Loucy (cell line): ENCODE measurements around the gene LAPTM5.
A peak's percentile ranks its signal among the peaks of the same experiment; 100 is the strongest.

Experiments used
- H2AFZ ChIP-seq: fragments of 200-600 bp; sonication (generic); 2 replicates; pipeline ENCODE4 v1.6.0; 2016; ENCODE audit warnings: antibody characterized with exemption, mild to moderate bottlenecking, low read length, moderate library complexity
- H3F3A ChIP-seq: fragments of 200-600 bp; 2 replicates; pipeline ENCODE4 v1.6.0; 2016; ENCODE audit warnings: antibody characterized with exemption, low read depth, mild to moderate bottlenecking
- H3K27me3 ChIP-seq: fragments of 200-600 bp; sonication (generic); 2 replicates; pipeline ENCODE4 v1.6.1; 2014; ENCODE audit warnings: low read length, mild to moderate bottlenecking; ENCODE audit not compliant: insufficient read depth, poor library complexity, severe bottlenecking
- H3K36me3 ChIP-seq: fragments of 200-600 bp; sonication (generic); 2 replicates; pipeline ENCODE4 v1.6.1; 2016; ENCODE audit warnings: low read length; ENCODE audit not compliant: insufficient read depth
- H3K4me1 ChIP-seq: fragments of 200-600 bp; sonication (generic); 2 replicates; pipeline ENCODE4 v1.5.1; 2014; ENCODE audit warnings: low read length, mild to moderate bottlenecking; ENCODE audit not compliant: insufficient read depth, poor library complexity, severe bottlenecking
- H3K4me2 ChIP-seq: fragments of 200-600 bp; sonication (generic); 2 replicates; pipeline ENCODE4 v1.6.0; 2014; ENCODE audit warnings: antibody characterized with exemption, low read length, low read depth, mild to moderate bottlenecking; ENCODE audit not compliant: poor library complexity, severe bottlenecking
- H3K4me3 ChIP-seq: fragments of 200-600 bp; sonication (generic); 2 replicates; pipeline ENCODE4 v1.5.1; 2014; ENCODE audit warnings: low read length, mild to moderate bottlenecking, mixed read lengths; ENCODE audit not compliant: poor library complexity, severe bottlenecking
- H3K79me2 ChIP-seq: fragments of 200-600 bp; sonication (generic); 2 replicates; pipeline ENCODE4 v1.6.1; 2014; ENCODE audit warnings: low read length; ENCODE audit not compliant: insufficient read depth
- H3K9ac ChIP-seq: fragments of 200-600 bp; sonication (generic); 2 replicates; pipeline ENCODE4 v1.6.0; 2014; ENCODE audit warnings: mild to moderate bottlenecking, low read depth, low read length, moderate library complexity; ENCODE audit not compliant: poor library complexity, severe bottlenecking
- H3K9me2 ChIP-seq: fragments of 200-600 bp; sonication (generic); replicated peaks from 2 replicates; pipeline ENCODE4 v1.6.1; 2016; ENCODE audit warnings: low read depth, low read length, mixed read lengths
- H3K9me3 ChIP-seq: fragments of 200-600 bp; sonication (generic); 2 replicates; pipeline ENCODE4 v1.6.1; 2014; ENCODE audit warnings: mild to moderate bottlenecking, antibody characterized with exemption, low read length, low read depth; ENCODE audit not compliant: insufficient read depth
- H4K20me1 ChIP-seq: fragments of 200-600 bp; sonication (generic); 2 replicates; pipeline ENCODE4 v1.6.0; 2014; ENCODE audit warnings: antibody characterized with exemption, low read length, mild to moderate bottlenecking; ENCODE audit not compliant: insufficient read depth, poor library complexity, severe bottlenecking
- EZH2phosphoT487 ChIP-seq: fragments of 200-600 bp; IDR thresholded peaks from 2 replicates; pipeline ENCODE4 v1.6.1; 2018; ENCODE audit warnings: antibody characterized with exemption, mild to moderate bottlenecking, moderate library complexity, borderline replicate concordance
- TF ChIP-seq, protein P1 (sequence below): fragments of 200-600 bp; sonication (generic); conservative IDR thresholded peaks from 2 replicates; pipeline ENCODE4 v1.5.1; 2014; ENCODE audit warnings: mild to moderate bottlenecking, antibody characterized with exemption, low read length

Gene LAPTM5

DNA sequence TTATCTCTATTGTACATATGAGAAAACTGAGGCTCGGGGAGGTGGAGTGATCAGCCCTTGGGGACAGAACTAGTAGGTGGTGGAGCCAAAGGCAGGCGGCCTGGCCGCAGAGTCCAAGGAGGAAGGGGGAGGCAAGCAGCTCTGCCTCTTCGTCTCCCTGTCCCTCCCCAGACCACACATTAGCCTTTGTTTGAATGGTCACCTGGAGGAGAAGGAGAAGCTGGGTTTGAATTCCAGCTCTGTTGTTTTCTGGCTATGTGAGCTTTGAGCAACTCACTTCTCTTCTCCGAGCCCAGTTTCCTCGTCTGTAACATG is 21.4 kb upstream of the LAPTM5 start:
- Histone ChIP-seq H3K9ac (no peak overlapping the region), H3K4me2 (no peak overlapping the region), H3F3A (no peaks in the 10 kb centered on the region), H3K27me3 (no peaks in the 10 kb centered on the region), H3K4me3 (no peak overlapping the region), H2AFZ (no peak overlapping the region), H3K9me3 (no peaks in the 10 kb centered on the region), H4K20me1 (no peaks in the 10 kb centered on the region), H3K79me2 (no peaks in the 10 kb centered on the region), H3K36me3 (no peaks in the 10 kb centered on the region), H3K9me2 (no peaks in the 10 kb centered on the region), H3K4me1 (peaks cover 5% of the 10 kb centered on the region)
- TF ChIP-seq, protein P1, sequence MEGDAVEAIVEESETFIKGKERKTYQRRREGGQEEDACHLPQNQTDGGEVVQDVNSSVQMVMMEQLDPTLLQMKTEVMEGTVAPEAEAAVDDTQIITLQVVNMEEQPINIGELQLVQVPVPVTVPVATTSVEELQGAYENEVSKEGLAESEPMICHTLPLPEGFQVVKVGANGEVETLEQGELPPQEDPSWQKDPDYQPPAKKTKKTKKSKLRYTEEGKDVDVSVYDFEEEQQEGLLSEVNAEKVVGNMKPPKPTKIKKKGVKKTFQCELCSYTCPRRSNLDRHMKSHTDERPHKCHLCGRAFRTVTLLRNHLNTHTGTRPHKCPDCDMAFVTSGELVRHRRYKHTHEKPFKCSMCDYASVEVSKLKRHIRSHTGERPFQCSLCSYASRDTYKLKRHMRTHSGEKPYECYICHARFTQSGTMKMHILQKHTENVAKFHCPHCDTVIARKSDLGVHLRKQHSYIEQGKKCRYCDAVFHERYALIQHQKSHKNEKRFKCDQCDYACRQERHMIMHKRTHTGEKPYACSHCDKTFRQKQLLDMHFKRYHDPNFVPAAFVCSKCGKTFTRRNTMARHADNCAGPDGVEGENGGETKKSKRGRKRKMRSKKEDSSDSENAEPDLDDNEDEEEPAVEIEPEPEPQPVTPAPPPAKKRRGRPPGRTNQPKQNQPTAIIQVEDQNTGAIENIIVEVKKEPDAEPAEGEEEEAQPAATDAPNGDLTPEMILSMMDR = no peak
- TF ChIP-seq EZH2phosphoT487 = no peak

DNA sequence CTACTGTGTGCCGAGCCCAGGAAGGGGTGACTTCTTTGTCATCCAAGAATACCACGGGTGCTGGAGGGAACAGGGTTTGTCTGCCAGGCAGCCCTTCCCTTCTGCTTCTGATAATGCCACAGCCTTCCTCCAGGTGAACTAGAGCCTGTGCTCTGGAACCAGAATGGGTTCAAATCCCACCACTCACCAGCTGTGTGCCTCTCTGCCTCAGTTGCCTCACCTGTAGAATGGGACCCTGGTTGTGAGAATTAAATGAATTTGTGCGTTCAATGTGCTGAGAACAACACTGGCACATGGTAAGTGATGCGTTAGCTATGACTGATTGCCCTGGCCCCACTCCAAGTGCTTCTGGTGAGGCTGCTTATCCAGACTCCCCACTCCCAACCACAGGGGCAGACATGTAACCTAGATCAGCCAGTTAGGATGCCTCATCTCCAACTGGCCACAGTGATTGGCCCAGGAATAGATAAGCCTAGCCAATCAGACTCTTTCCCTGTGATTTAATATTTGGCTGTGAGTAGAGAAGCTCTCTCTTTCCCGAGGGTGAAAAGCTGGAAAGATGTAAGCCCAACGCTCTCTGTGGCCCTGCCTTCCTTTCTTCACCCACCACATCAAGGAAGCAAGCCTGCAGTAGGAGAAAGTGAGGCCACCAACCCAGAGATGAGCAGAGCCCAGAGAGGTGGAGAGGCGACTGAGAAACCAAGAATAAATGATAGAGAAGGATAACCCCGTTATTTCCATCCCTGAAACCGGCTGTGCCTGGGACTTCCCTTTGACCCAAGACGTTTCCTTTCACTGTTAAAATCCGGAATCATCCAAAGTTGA is 20.8 kb upstream of the LAPTM5 start:
- no peaks in the 10 kb centered on the region for H3K79me2 ChIP-seq
- H3F3A ChIP-seq = no peaks in the 10 kb centered on the region
- no peaks in the 10 kb centered on the region for H3K9me3 ChIP-seq
- no peaks in the 10 kb centered on the region for H3K9me2 ChIP-seq
- H3K27me3 ChIP-seq = no peaks in the 10 kb centered on the region
- no peak overlapping the region for H3K4me2 ChIP-seq
- H3K9ac ChIP-seq = no peak overlapping the region
- H4K20me1 ChIP-seq = no peaks in the 10 kb centered on the region
- H3K36me3 ChIP-seq = no peaks in the 10 kb centered on the region
- no peak overlapping the region for H2AFZ ChIP-seq
- H3K4me3 ChIP-seq = no peak overlapping the region
- H3K4me1 ChIP-seq = peaks cover 5% of the 10 kb centered on the region
- TF ChIP-seq, protein P1 = 0 out of 2 replicates have a peak, but pooled peaks have one; percentile 4
- TF ChIP-seq EZH2phosphoT487 = no peak

DNA sequence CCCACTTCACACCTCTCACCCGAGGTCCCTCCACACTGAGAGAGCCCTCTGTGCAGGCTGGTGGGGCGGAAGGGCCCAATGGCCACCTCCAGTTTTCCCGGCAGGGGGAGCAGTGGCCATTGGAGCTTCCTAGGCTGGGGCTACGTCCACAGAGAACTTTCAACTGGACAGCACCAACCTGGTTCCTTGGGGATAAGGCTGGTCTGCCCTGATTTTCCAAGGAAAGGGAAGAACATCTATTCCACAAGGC is 20.3 kb upstream of the LAPTM5 start:
- Histone ChIP-seq H3K4me3 (no peak overlapping the region), H3F3A (no peaks in the 10 kb centered on the region), H3K79me2 (no peaks in the 10 kb centered on the region), H3K9me3 (no peaks in the 10 kb centered on the region), H3K27me3 (no peaks in the 10 kb centered on the region), H3K4me1 (peaks cover 5% of the 10 kb centered on the region), H3K9me2 (no peaks in the 10 kb centered on the region), H2AFZ (no peak overlapping the region), H3K9ac (no peak overlapping the region), H3K36me3 (no peaks in the 10 kb centered on the region), H3K4me2 (no peak overlapping the region), H4K20me1 (no peaks in the 10 kb centered on the region)
- TF ChIP-seq EZH2phosphoT487 = no peak
- TF ChIP-seq, protein P1 = 0 out of 2 replicates have a peak, but pooled peaks have one; percentile 7
